Loucy (cell line): ENCODE results near the gene HERPUD2.

Experiments
- H2AFZ ChIP-seq: fragments of 200-600 bp; sonication (generic); 2 replicates; pipeline ENCODE4 v1.6.0; 2016; ENCODE audit warnings: antibody characterized with exemption, mild to moderate bottlenecking, low read length, moderate library complexity
- H3F3A ChIP-seq: fragments of 200-600 bp; 2 replicates; pipeline ENCODE4 v1.6.0; 2016; ENCODE audit warnings: antibody characterized with exemption, low read depth, mild to moderate bottlenecking
- H3K27me3 ChIP-seq: fragments of 200-600 bp; sonication (generic); 2 replicates; pipeline ENCODE4 v1.6.1; 2014; ENCODE audit warnings: low read length, mild to moderate bottlenecking; ENCODE audit not compliant: insufficient read depth, poor library complexity, severe bottlenecking
- H3K36me3 ChIP-seq: fragments of 200-600 bp; sonication (generic); 2 replicates; pipeline ENCODE4 v1.6.1; 2016; ENCODE audit warnings: low read length; ENCODE audit not compliant: insufficient read depth
- H3K4me1 ChIP-seq: fragments of 200-600 bp; sonication (generic); 2 replicates; pipeline ENCODE4 v1.5.1; 2014; ENCODE audit warnings: low read length, mild to moderate bottlenecking; ENCODE audit not compliant: insufficient read depth, poor library complexity, severe bottlenecking
- H3K4me2 ChIP-seq: fragments of 200-600 bp; sonication (generic); 2 replicates; pipeline ENCODE4 v1.6.0; 2014; ENCODE audit warnings: antibody characterized with exemption, low read length, low read depth, mild to moderate bottlenecking; ENCODE audit not compliant: poor library complexity, severe bottlenecking
- H3K4me3 ChIP-seq: fragments of 200-600 bp; sonication (generic); 2 replicates; pipeline ENCODE4 v1.5.1; 2014; ENCODE audit warnings: low read length, mild to moderate bottlenecking, mixed read lengths; ENCODE audit not compliant: poor library complexity, severe bottlenecking
- H3K79me2 ChIP-seq: fragments of 200-600 bp; sonication (generic); 2 replicates; pipeline ENCODE4 v1.6.1; 2014; ENCODE audit warnings: low read length; ENCODE audit not compliant: insufficient read depth
- H3K9ac ChIP-seq: fragments of 200-600 bp; sonication (generic); 2 replicates; pipeline ENCODE4 v1.6.0; 2014; ENCODE audit warnings: mild to moderate bottlenecking, low read depth, low read length, moderate library complexity; ENCODE audit not compliant: poor library complexity, severe bottlenecking
- H3K9me2 ChIP-seq: fragments of 200-600 bp; sonication (generic); replicated peaks from 2 replicates; pipeline ENCODE4 v1.6.1; 2016; ENCODE audit warnings: low read depth, low read length, mixed read lengths
- H3K9me3 ChIP-seq: fragments of 200-600 bp; sonication (generic); 2 replicates; pipeline ENCODE4 v1.6.1; 2014; ENCODE audit warnings: mild to moderate bottlenecking, antibody characterized with exemption, low read length, low read depth; ENCODE audit not compliant: insufficient read depth
- H4K20me1 ChIP-seq: fragments of 200-600 bp; sonication (generic); 2 replicates; pipeline ENCODE4 v1.6.0; 2014; ENCODE audit warnings: antibody characterized with exemption, low read length, mild to moderate bottlenecking; ENCODE audit not compliant: insufficient read depth, poor library complexity, severe bottlenecking
- CTCF ChIP-seq: fragments of 200-600 bp; sonication (generic); conservative IDR thresholded peaks from 2 replicates; pipeline ENCODE4 v1.5.1; 2014; ENCODE audit warnings: mild to moderate bottlenecking, antibody characterized with exemption, low read length
- EZH2phosphoT487 ChIP-seq: fragments of 200-600 bp; IDR thresholded peaks from 2 replicates; pipeline ENCODE4 v1.6.1; 2018; ENCODE audit warnings: antibody characterized with exemption, mild to moderate bottlenecking, moderate library complexity, borderline replicate concordance

The HERPUD2 gene

GRCh38 chr7:35630024-35630972 lies 64.6 kb downstream of the HERPUD2 start:
- no peaks in the 10 kb centered on the region for H3K4me1 ChIP-seq
- H3K9me2 ChIP-seq = no peaks in the 10 kb centered on the region
- peaks cover 40% of the 10 kb centered on the region for H3K36me3 ChIP-seq
- H3K4me3 ChIP-seq = no peak overlapping the region
- no peak overlapping the region for H2AFZ ChIP-seq
- no peaks in the 10 kb centered on the region for H3K9me3 ChIP-seq
- no peaks in the 10 kb centered on the region for H3F3A ChIP-seq
- H3K27me3 ChIP-seq = no peaks in the 10 kb centered on the region
- H4K20me1 ChIP-seq = no peaks in the 10 kb centered on the region
- TF ChIP-seq CTCF (no peak), EZH2phosphoT487 (no peak)
- H3K9ac ChIP-seq = no peak overlapping the region
- no peak overlapping the region for H3K4me2 ChIP-seq
- no peaks in the 10 kb centered on the region for H3K79me2 ChIP-seq

GRCh38 chr7:35624299-35625186 lies 70.4 kb downstream of the HERPUD2 start:
- no peaks in the 10 kb centered on the region for H3F3A ChIP-seq
- H3K27me3 ChIP-seq = no peaks in the 10 kb centered on the region
- no peak overlapping the region for H3K4me3 ChIP-seq
- H3K36me3 ChIP-seq = peaks cover 5% of the 10 kb centered on the region
- no peak overlapping the region for H3K9ac ChIP-seq
- H3K4me2 ChIP-seq = no peak overlapping the region
- no peaks in the 10 kb centered on the region for H4K20me1 ChIP-seq
- TF ChIP-seq EZH2phosphoT487 (no peak), CTCF (peak; percentile 95)
- no peaks in the 10 kb centered on the region for H3K9me3 ChIP-seq
- no peak overlapping the region for H2AFZ ChIP-seq
- H3K4me1 ChIP-seq = no peaks in the 10 kb centered on the region
- no peaks in the 10 kb centered on the region for H3K79me2 ChIP-seq
- H3K9me2 ChIP-seq = no peaks in the 10 kb centered on the region

GRCh38 chr7:35623381-35623780 lies 71.6 kb downstream of the HERPUD2 start:
- no peak for TF ChIP-seq EZH2phosphoT487
- no peak for TF ChIP-seq CTCF
- no peak overlapping the region for H3K9ac ChIP-seq
- H3K9me3 ChIP-seq = no peaks in the 10 kb centered on the region
- no peaks in the 10 kb centered on the region for H3K4me1 ChIP-seq
- H3K9me2 ChIP-seq = no peaks in the 10 kb centered on the region
- no peaks in the 10 kb centered on the region for H3K79me2 ChIP-seq
- no peaks in the 10 kb centered on the region for H3F3A ChIP-seq
- H3K4me3 ChIP-seq = no peak overlapping the region
- H3K4me2 ChIP-seq = no peak overlapping the region
- H3K36me3 ChIP-seq = no peaks in the 10 kb centered on the region; the same call in 1 of the 2 replicates
- no peak overlapping the region for H2AFZ ChIP-seq
- H4K20me1 ChIP-seq = no peaks in the 10 kb centered on the region
- H3K27me3 ChIP-seq = no peaks in the 10 kb centered on the region
